ENCODE measurements around the gene RBMS3.

GRCh38 chr3:29906906-29907305 is 626.0 kb downstream of the RBMS3 start:
- no peak for TF ChIP-seq POLR2A (IDR thresholded peaks at IDR 0.05)
- TF ChIP-seq, protein P1, sequence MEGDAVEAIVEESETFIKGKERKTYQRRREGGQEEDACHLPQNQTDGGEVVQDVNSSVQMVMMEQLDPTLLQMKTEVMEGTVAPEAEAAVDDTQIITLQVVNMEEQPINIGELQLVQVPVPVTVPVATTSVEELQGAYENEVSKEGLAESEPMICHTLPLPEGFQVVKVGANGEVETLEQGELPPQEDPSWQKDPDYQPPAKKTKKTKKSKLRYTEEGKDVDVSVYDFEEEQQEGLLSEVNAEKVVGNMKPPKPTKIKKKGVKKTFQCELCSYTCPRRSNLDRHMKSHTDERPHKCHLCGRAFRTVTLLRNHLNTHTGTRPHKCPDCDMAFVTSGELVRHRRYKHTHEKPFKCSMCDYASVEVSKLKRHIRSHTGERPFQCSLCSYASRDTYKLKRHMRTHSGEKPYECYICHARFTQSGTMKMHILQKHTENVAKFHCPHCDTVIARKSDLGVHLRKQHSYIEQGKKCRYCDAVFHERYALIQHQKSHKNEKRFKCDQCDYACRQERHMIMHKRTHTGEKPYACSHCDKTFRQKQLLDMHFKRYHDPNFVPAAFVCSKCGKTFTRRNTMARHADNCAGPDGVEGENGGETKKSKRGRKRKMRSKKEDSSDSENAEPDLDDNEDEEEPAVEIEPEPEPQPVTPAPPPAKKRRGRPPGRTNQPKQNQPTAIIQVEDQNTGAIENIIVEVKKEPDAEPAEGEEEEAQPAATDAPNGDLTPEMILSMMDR (IDR thresholded peaks at IDR 0.05), result no peak
